Right lobe of liver (tissue), 4 donors: ENCODE results near the gene SCAF8.

ENCODE experiments used
- CTCF ChIP-seq, 4 donors: fragments of 200-600 bp in 3 of 4; fragments of 450-650 bp in 1 of 4; IDR thresholded peaks; one replicate each; pipeline versions ENCODE4 v1.5.1 to v1.8.0; 2016 to 2022; ENCODE audit warnings: antibody characterized with exemption in 4 of 4, mild to moderate bottlenecking in 2 of 4
- POLR2A ChIP-seq: fragments of 450-650 bp; IDR thresholded peaks from one replicate; pipeline ENCODE4 v1.6.1; 2017; ENCODE audit warnings: antibody characterized with exemption, mild to moderate bottlenecking
- donor health status: DM: no; HTN: no; CAD: no.
- donor health status: DM: no; HTN: no; CAD: no.
- donor health status: DM: no; HTN: yes; CAD: no.

DNA sequence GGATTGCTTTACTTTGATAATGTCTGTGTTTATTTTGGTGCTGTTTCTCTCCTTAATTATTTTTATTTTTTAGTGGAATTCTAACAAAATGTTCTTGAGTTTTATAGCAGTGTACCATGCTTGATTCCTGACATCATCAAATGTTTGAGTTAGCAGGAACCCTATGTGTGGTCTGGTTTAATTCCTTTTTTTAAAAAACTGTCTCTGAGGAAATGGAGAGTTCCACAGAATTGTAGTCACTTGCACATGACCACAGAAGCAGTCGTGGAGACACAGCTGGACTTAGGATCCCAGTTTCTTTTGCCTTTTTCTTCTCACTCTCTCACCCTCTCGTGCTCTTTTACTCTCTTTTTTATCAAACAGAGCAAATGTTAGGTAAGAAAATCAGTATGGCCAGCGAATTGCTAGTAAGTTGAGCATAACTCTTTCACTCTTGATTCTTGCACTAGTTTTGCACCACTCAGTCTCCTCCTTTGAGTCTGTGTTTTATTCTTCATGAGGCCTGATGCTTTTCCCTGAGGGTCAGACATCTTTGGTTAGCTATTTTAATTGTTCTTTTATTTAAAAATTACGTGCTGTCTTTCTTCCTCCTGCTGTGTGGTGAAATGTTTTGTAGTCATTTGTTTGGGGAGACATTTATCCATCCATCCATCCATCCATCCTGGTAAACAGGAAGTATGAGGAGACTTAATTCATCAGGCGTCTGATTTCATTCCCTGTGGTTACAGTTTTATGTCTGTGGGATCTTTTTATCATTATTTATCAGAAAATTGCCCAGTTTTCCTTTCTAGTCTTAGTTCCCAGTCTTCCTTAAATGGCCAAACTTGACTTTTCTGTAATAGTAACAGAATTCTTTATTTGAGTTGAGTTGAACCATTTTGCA lies 83.0 kb downstream of the SCAF8 start:
- TF ChIP-seq CTCF (IDR thresholded peaks at IDR 0.05): no peak
- no peak for TF ChIP-seq POLR2A
